Kidney (tissue), 14 donors: ENCODE data around the gene SPEN. TPM values are rescaled to one million over a fixed set of nuclear protein-coding genes. Genes with fewer than 3 reads are reported as not detected.

Experiments
- DNase-seq, 5 donors: peaks; one replicate each; pipeline ENCODE4 v3.0.0-alpha.2; 2013 to 2020
- FAIRE-seq: peaks from 2 replicates; lab custom pipeline; 2012; peaks lifted over from hg19 to GRCh38; lab: Jason Lieb, UNC
- H3K27ac ChIP-seq, 2 donors: one replicate each; pipeline ENCODE4 v1.7.0; 2013; ENCODE audit warnings: low read depth in 2 of 2, low read length in 2 of 2, inconsistent platforms in 1 of 2
- H3K27me3 ChIP-seq: one replicate; pipeline ENCODE4 v1.7.1; 2013; ENCODE audit warnings: low read length, inconsistent platforms; ENCODE audit not compliant: control insufficient read depth, insufficient read depth
- H3K36me3 ChIP-seq, 3 donors: one replicate each; pipeline versions ENCODE4 v1.7.0 to v1.7.1; 2013; ENCODE audit warnings: low read length in 3 of 3, control low read depth in 1 of 3, inconsistent platforms in 1 of 3; ENCODE audit not compliant: insufficient read depth in 3 of 3, control insufficient read depth in 2 of 3
- H3K4me1 ChIP-seq, 3 donors: one replicate each; pipeline versions ENCODE4 v1.7.0 to v1.7.1; 2013; ENCODE audit warnings: low read length in 3 of 3, inconsistent platforms in 1 of 3, low read depth in 1 of 3; ENCODE audit not compliant: control insufficient read depth in 2 of 3, insufficient read depth in 2 of 3
- H3K4me3 ChIP-seq, 3 donors: one replicate each; pipeline versions ENCODE4 v1.7.0 to v1.8.1; 2013; ENCODE audit warnings: low read length in 3 of 3, control low read depth in 1 of 3, inconsistent platforms in 1 of 3
- H3K9ac ChIP-seq, 3 donors: one replicate each; pipeline versions ENCODE4 v1.7.0 to v1.7.1; 2013; ENCODE audit warnings: low read length in 3 of 3, control low read depth in 1 of 3, inconsistent platforms in 1 of 3
- H3K9me3 ChIP-seq, 3 donors: one replicate each; pipeline versions ENCODE4 v1.7.0 to v1.7.1; 2013; ENCODE audit warnings: low read length in 3 of 3, control low read depth in 1 of 3, inconsistent platforms in 1 of 3; ENCODE audit not compliant: control insufficient read depth in 2 of 3, insufficient read depth in 1 of 3
- intact Hi-C: fragments of 100-400 bp; cut with DNase I; formaldehyde crosslinking; loops from one replicate; pipeline ENCODE4 v1.11.1; 2022
- polyA plus RNA-seq: library from polyadenylated mRNA; stranded (reverse); fragments of 350-450 nt; fragmentation: Illumina TruSeq; extraction: RNeasy Lipid Tissue Mini Kit (QIAGEN cat#74804); gene quantifications from one replicate; pipeline ENCODE4 v1.2.3, GENCODE V29; 2014; ENCODE audit warnings: low read depth, low replicate concordance; ENCODE audit not compliant: insufficient read depth
- total RNA-seq: library from RNA; stranded (reverse); fragmentation: NEBNext Ultra II Directional; extraction: Animal tissue kit (Norgen Biotek cat#: 25700); gene quantifications from one replicate; pipeline ENCODE4 v1.2.1, GENCODE V29; 2021
- TF ChIP-seq, protein P1 (sequence below): IDR thresholded peaks from 3 replicates; pipeline ENCODE4 v1.5.1; 2012; ENCODE audit warnings: mild to moderate bottlenecking, moderate library complexity, borderline replicate concordance; ENCODE audit not compliant: insufficient read depth; ENCODE audit errors: extremely low read depth
- donor health status: control.
- donor health status: control.
- donor health status: control.
- donor health status: control.
- donor health status: control.
- donor health status: DM: yes; HTN: yes; CAD: no.
- donor health status: Normal renal cell carcinoma (clear cell type).

The SPEN gene
- total and polyA plus RNA-seq, 2 donors from 2014 or later, result 9.4 to 70.7 TPM

GRCh38 chr1:15810073-15810472 is 37.4 kb upstream of the SPEN start:
- intact Hi-C loops, result no loop called here
- no peak for FAIRE-seq
- Histone ChIP-seq H3K4me3 (no peak overlapping the region), H3K9me3 (no peaks in the 10 kb centered on the region), H3K4me1 (no peaks in the 10 kb centered on the region), H3K9ac (no peak overlapping the region), H3K27me3 (no peaks in the 10 kb centered on the region), H3K27ac (no peak overlapping the region), H3K36me3 (no peaks in the 10 kb centered on the region)
- DNase-seq, result no peak
- TF ChIP-seq, protein P1, sequence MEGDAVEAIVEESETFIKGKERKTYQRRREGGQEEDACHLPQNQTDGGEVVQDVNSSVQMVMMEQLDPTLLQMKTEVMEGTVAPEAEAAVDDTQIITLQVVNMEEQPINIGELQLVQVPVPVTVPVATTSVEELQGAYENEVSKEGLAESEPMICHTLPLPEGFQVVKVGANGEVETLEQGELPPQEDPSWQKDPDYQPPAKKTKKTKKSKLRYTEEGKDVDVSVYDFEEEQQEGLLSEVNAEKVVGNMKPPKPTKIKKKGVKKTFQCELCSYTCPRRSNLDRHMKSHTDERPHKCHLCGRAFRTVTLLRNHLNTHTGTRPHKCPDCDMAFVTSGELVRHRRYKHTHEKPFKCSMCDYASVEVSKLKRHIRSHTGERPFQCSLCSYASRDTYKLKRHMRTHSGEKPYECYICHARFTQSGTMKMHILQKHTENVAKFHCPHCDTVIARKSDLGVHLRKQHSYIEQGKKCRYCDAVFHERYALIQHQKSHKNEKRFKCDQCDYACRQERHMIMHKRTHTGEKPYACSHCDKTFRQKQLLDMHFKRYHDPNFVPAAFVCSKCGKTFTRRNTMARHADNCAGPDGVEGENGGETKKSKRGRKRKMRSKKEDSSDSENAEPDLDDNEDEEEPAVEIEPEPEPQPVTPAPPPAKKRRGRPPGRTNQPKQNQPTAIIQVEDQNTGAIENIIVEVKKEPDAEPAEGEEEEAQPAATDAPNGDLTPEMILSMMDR, result no peak

DNA sequence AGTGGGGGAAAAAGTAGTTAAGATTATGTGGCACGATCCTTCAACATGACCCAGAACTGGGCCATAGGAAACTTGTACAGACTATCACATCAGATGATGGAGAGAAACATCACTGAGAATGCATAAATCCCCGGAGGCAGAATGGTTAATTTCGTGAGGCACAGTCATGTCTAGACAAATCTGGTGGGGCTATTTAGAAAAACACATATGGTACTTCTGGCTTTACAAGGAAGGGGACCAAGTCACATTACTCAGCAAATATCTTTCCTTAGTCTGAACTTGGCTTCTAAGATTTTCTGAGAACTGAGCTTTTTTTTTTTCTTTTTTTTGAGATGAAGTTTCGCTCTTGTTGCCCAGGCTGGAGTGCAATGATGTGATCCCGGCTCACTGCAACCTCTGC is 30.8 kb upstream of the SPEN start:
- TF ChIP-seq, protein P1, result no peak
- no peak overlapping the region for H3K4me3 ChIP-seq
- intact Hi-C loops, result loop anchor here (5.0 kb wide), 1 partner anchor 176 kb away; no protein-coding TSS in a partner anchor
- no peak overlapping the region for H3K9ac ChIP-seq
- H3K9me3 ChIP-seq, result no peaks in the 10 kb centered on the region
- no peaks in the 10 kb centered on the region for H3K27me3 ChIP-seq
- no peak for DNase-seq
- H3K27ac ChIP-seq, result no peak overlapping the region
- H3K36me3 ChIP-seq, result no peaks in the 10 kb centered on the region
- no peaks in the 10 kb centered on the region for H3K4me1 ChIP-seq
- no peak for FAIRE-seq

- DNase-seq, result peak in 1 of 5 donors; percentile 13
- Histone ChIP-seq H3K4me1 (no peaks in the 10 kb centered on the region), H3K4me3 (no peak overlapping the region), H3K27me3 (no peaks in the 10 kb centered on the region), H3K36me3 (no peaks in the 10 kb centered on the region), H3K27ac (no peak overlapping the region), H3K9me3 (no peaks in the 10 kb centered on the region), H3K9ac (no peak overlapping the region)
- intact Hi-C loops, result no loop called here
- TF ChIP-seq, protein P1, result no peak
- FAIRE-seq, result no peak
These were observed 27.0 kb upstream of the SPEN start for GRCh38 chr1:15820478-15820877.

DNA sequence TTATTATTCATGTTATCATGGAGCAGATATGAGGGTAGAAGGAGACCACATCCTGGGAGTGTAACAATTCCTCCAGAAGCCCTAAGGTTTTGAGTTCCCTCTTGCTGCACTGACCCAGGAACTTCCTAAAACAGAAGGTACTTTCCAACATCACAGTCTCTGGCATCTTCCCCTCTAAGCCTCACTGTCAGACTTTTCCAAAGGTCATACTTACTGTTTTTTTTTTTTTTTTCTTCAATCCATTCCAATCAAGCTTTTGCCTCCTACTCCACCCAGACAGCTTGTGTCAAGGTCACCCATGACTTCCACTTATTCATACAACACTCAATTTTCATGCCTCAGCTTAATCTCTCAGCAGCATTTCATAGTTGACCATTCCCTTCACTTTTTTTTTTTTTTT is 21.7 kb upstream of the SPEN start:
- H3K27ac ChIP-seq, result no peak overlapping the region
- H3K36me3 ChIP-seq, result no peaks in the 10 kb centered on the region
- no peaks in the 10 kb centered on the region for H3K27me3 ChIP-seq
- intact Hi-C loops, result no loop called here
- peaks cover 0 to 4% (median 0%) of the 10 kb centered on the region in 3 donors for H3K4me1 ChIP-seq
- no peaks in the 10 kb centered on the region for H3K9me3 ChIP-seq
- DNase-seq (peak in 1 of 5 donors; percentile 30), FAIRE-seq (no peak)
- TF ChIP-seq, protein P1, result no peak
- H3K4me3 ChIP-seq, result no peak overlapping the region
- H3K9ac ChIP-seq, result no peak overlapping the region
